Measurements from ENCODE around the gene MSH6.

Gene MSH6

GRCh38 chr2:47782381-47782670 is 619 bp upstream of the MSH6 start:
- no peak for DNase-seq

DNA sequence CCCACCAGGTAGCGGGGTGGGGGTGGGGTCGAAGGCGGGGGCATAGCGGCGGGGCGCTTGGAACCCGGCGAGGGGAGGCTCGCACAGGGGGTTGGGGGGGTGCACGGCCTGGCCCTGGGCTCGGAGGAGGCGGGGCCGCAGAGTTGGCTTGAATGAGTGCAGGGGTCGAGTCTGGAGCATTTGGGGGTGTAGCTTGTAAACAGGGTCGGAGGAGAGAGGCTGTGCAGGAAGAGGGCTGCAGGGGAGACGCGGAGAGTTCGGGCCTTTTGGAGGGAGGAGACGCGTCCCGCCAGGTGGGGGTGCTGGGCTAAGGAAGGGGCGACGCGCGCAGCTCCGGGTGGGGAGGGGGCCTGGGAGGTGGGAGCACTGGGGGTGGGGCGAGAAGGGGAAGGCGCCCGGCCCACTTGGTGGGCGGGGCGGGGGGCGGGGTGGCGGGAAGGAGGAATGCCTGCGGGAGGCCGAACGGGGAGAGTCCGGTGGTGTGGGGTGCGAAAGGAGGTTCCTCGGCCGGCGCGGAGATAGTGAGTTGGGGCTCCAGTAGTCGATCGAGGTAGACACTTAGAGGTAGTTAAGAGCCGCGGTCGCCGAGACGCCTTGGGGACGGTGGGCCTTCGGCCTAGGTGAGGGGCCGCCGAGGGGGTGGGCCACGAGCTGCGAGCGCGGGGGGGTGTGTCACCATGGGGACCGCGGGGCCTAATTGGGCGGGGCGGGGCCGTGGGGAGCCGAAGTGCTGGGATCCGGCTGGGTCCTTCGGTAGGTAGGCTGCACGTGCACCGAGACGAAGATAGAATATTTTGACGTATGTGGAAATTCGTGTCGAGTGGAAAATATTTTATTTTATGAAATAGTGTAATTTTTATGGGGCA is 774 bp downstream of the MSH6 start:
- peak; percentile 69 for DNase-seq

- DNase-seq: no peak
Measured at GRCh38 chr2:47784352-47784851, 1.5 kb downstream of the MSH6 start.

DNA sequence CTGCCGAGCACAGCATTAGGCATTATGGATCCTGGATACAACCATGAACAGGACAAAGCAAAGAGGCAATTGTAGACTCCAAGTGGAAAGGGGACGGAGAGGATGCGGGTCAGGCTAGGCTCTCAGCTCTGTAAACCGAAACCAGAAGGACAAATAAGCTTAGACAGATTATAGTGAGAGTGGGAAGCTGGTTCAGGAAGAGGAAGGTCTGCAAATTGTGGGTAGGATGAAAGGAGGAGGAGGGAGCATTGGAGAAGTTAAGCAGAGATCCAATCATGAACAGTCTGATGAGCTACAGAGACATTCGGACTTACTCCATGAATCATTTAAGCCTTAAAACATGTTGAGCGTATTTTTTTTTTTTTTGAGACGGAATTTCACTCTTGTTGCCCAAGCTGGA is 3.0 kb downstream of the MSH6 start:
- DNase-seq: no peak

DNA sequence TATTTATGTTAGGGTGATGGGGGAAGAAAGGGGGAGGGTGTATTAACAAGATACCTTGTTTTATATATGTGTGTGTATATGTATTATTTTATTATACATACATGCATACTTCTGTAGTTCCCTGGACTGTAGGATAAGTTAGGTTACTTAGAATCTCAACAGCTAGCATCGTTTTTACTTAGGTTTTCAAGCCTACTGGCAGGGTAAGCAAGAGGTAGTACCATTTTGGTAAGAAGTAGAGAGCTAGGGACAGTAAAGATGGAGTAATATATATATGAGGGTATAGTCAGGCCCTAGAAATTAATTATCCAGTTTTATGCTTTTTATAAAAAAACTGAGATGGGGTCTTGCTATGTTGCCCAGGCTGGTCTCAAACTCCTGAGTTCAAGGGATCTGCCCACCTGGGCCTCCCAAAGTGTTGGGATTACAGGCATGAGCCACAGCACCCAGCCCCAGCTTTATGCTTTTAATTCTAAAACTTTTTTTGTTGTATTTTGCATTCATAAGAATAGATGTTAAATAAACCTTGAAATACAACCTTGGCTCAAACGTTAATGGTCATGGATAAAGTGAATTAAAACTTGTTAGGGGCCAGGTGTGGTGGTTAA is 13.2 kb downstream of the MSH6 start:
- DNase-seq: no peak

GRCh38 chr2:47798631-47799030 is 15.7 kb downstream of the MSH6 start:
- DNase-seq: peak; percentile 16

- no peak for DNase-seq
Measured at GRCh38 chr2:47799031-47799609, 16.2 kb downstream of the MSH6 start.

- DNase-seq: no peak
Measured at GRCh38 chr2:47801118-47801517, 18.2 kb downstream of the MSH6 start.

DNA sequence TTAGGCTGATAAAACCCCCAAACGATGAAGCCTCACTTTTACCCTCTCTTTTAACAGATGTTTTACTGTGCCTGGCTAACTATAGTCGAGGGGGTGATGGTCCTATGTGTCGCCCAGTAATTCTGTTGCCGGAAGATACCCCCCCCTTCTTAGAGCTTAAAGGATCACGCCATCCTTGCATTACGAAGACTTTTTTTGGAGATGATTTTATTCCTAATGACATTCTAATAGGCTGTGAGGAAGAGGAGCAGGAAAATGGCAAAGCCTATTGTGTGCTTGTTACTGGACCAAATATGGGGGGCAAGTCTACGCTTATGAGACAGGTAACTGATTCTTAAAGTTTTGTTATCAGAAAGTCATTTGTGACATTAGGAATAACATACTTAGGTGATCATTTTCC is 20.4 kb downstream of the MSH6 start:
- DNase-seq: no peak

DNA sequence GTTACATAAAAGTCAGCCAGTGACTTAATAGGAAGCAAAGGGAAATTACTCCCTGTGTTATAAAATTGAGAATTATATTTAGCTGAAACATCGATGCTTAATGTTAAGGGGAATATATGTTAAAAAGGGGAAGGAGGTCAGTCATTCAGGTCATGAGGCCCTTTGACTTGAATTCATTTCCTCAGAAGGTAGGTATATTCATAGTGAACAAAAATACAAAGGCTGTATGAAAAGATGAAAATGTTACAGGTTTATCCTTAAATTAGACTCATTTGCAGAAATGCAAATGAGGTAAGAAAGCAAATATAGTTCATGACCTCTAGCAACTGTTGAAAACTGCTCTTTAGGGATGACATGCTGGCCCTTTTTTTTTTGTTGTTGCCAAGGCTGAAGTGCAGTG is 20.8 kb downstream of the MSH6 start:
- DNase-seq: no peak

DNA sequence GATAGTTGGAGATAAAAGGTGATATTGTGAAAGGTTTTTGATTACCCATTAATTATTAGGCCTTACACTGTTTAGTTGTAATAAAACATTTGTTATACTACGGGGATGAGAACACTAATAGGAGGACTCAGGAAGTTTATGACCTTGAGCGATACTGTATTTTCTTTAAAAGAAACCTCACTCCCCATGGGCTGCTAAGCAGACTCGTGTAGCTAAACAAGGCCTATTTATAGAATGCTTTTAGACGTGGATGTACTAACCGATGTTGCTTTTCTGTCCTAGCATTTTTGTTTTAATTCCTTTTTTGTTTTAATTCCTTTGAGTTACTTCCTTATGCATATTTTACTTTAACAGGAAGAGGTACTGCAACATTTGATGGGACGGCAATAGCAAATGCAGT is 22.9 kb downstream of the MSH6 start:
- DNase-seq: no peak

DNA sequence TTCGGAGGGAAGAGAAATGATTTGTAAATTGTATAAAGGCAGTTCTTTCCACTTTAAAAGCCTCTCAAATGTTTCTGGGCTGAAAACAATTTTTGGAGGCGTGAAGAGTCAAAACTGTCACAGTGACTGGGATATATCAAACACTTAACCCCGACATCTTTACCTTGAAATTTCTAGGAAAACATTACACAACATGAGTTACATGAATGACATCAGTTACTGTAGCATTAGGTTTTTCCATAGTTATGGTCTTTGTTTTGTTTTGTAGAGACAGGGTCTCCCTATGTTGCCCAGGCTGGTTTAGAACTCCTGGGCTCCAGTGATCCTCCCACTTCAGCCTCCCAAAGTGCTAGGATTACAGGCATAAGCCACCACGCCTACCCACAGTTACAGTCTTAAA is 25.7 kb downstream of the MSH6 start:
- DNase-seq: no peak

DNA sequence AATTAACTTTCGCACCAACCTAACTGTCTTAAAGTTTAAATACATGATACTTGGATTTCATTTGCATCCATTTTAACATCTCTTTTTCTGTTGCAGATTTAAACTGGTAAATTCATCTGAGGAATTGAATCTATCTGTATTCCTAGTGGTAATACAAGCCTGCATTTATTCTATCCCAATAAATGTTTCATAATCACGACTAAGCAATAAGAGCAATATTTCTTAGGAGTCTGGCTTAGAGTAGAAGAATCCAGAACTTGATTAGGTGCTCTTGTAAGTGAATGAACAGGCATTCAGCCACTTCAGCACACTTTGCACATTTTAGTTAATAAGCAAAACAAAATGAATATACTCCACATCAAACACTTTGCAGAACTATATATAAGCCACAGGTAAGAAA is 27.0 kb downstream of the MSH6 start:
- DNase-seq: no peak

- no peak for DNase-seq
Measured at GRCh38 chr2:47810850-47811249, 27.9 kb downstream of the MSH6 start.

DNA sequence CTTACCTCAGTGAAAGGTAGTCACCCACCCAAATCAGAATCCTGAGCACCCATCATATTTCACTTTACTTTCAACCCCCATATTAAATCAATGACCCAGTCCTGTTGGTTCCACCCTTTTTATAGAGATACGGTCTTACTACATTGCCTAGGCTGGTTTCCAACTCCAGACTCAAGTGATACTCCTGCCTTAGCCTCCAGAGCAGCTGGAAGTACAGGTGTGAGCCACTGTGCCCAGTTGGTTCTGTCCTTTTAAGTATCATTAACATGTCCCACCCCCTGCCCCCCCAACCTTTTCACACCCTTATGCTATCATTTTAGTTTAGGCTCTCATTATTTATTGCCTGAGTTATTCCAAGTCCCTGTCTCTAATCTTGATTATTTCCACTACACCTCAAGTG is 28.7 kb downstream of the MSH6 start:
- no peak for DNase-seq

DNA sequence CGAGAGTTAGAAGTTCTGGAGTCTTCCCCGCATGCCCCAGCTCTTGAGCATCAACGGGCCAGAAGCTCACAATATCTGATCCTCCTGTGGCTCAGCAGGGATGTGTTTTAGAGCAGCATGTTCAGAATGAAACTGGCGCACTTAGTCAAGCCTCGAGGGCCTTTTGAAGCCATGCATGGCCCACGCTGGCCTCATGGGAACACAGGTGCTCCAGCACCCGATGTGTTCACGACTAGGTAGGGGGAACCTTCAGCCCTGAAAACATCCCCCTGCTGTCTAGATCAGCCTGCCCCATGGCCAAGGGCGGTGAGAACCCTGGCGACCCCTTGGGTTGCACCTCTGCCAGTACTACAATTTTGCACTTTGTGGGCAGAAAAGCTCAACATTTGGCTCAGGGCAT is 32.8 kb downstream of the MSH6 start:
- no peak for DNase-seq

DNA sequence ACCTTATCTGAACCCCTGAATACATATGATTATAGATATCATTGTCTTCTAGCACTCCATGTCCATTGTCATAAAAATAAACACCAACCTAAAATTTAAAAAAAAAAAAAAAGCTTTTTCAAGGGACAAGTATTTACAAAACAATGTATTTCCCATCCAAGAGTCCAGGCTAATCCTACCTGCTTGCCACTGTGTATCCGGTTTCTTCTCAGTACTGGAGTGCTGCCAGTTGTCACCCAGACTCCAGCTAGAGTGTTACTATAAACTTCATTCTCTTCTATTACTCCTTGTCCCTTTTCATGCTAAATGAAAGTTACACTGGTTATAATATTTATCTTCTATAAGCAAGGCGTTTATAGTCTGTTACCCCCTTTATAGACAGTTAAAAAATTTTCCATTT is 35.8 kb downstream of the MSH6 start:
- no peak for DNase-seq

DNA sequence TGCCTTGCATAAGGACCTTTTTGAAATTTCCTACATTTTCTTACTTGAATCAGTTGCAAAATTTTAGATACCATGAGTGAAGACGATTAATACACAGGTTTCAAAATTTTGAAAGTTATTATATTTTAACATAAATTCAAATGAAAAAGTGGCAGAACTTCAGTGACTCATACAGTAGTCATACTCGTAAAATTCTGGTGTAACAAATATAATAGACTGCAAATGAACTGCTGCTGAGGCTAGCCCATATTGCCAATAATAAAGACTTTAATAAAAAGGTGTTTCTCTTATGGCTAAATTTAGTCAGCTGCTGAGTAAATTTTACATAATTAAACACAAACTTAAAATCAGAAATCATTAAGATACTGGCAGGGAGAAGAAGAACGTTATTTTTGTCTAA is 36.9 kb downstream of the MSH6 start:
- no peak for DNase-seq

DNA sequence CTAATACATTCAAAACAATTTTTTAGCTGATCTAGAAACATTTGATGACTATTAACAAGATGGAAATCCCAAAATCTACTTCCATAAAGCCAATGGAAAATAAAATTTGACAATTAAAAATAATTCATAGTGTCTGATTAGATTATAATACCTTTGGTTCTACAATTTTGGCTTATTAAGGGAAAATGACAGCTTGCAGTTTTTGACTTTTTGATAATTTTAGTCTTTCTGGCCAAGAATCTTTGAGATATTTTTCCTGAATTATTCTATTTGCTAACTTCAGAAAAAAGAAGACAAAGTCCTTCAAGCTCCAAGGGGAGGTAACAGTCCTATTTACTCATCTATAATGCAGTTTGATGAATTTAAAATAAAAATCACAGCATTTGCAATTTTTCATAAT is 39.6 kb downstream of the MSH6 start:
- DNase-seq: no peak

DNA sequence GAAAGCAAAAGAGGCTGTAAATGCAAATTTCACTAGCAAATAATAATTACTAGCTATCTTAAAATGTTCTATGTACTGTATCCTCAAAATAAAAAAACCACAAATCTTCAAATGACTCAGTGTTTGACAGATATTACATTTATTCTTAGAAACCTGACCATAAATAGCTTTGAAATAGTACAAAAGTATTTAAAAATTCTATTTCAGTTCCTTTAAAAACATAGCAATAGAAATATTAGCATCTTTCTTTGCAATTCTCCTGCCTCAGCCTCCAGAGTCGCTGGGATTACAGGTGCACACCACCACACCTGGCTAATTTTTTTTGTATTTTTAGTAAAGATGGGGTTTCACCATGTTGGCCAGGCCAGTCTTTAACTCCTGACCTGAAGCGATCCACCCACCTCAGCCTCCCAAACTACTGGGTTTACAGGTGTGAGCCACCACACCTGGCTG is 50.6 kb downstream of the MSH6 start:
- DNase-seq: no peak

GRCh38 chr2:47838249-47838648 is 55.3 kb downstream of the MSH6 start:
- DNase-seq: no peak

- no peak for DNase-seq
Measured at GRCh38 chr2:47838686-47839085, 55.7 kb downstream of the MSH6 start.

DNA sequence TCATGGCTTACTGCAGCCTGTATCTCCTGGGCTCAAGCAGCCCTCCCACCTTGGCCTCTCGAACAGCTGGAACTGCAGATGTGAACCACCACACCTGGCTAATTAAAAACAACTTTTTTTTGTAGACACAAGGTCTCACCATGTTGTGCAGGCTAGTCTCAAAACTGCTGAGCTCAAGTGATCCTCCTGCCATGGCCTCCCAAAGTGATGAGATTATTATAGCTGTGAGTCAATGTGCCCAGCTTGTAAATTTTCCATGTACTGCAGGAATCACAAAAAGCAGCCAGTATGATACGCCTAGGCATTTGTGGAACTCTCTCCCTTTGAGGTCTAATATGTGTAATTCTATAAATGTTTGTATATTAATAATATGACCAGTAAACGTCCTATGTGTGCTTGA is 59.9 kb downstream of the MSH6 start:
- DNase-seq: no peak

- no peak for DNase-seq
Measured at GRCh38 chr2:47843407-47843806, 60.5 kb downstream of the MSH6 start.

Data from CD4-positive, alpha-beta T cell treated with Interferon gamma for 1 hour (primary cell).